T-helper 1 cell (primary cell): Measurements from ENCODE around the gene GBF1.

ENCODE experiments used
- DNase-seq, 5 donors: peaks; one replicate each; pipeline ENCODE4 v3.0.0-alpha.2; 2012 to 2020

GBF1 gene

DNA sequence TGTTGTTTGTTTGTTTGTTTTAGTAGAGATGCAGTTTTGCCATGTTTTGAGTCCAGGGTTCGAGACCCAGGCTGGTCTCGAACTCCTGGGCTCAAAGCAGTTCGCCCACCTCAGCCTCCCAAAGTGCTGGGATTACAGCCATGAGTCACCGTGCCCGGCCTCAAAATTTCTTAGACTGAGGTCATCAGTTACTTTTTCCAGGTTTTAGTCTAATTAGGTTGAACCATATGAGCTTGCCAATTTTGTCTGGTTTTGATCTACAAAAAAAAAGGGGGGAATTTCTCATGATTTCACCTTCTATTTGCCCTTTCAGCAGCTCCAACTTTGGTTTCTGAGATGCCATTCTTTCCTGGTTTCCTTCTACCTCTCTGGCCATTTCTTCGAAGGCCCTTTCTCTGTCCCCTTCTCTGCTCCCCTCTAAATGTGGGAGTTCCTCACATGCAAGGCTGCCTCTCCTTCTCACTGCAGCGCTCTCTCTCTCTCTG, 181.5 kb downstream of the GBF1 start:
- DNase-seq = no peak

DNA sequence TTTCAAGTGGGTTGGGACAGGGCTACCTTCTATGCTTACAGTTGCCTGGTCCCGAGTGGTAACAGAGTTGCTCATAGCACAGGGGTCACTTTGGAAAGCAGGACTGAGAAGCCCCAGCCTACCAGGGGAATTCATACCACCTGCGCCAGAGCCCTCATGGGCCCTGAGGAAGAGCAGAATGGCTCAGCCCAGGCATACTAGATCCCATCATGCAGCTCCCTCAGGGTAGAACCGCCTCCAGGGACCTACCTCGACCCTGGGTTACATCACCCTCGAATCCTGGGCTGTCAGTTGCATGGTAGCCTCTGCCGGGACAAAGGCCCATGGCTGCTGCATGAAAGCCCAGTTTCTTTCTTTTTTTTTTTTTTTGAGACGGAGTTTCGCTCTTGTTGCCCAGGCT, 184.1 kb downstream of the GBF1 start:
- no peak for DNase-seq

DNA sequence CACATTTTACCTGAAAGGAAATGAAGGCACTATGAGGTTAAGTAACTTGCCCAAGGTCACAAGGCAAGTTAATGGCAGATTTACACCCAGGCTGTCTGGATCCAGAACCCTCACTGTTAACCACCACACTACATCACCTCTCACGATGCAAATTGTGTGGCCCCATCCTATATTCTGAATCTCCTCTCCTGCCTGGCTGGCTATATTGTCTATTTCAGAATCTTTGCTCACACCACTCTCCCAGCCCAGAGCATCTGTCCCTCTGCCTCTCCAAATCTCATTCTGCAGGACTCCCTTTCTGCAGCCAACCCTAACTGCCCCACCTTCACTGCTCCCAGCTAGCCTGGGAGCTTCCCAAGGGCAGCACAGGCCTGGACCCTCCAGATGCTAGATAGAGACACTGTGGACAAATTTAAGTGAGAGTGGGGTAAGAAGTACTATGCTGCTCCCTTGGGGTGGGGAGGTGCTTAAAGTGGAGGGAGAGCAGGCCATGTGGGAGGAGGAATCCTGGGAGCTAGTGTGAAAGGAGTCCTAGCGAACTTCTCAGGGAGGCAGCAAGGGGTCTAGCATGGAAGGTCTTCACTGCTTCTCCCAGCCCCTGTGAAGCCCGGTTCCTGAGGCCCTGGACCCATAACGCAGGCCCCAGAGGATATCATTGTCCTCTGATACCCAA, 186.3 kb downstream of the GBF1 start:
- no peak for DNase-seq
